Spleen (tissue), 11 donors: ENCODE data around the gene DERL2. TPM values are rescaled to one million over a fixed set of nuclear protein-coding genes. Genes with fewer than 3 reads are reported as not detected.
"Not testable (repeated sequence)": the region's sequence is repeated elsewhere in the genome, so short reads cannot be mapped to it uniquely, and the experiment has no call there.

Experiments used
- DNase-seq: peaks from one replicate; pipeline ENCODE4 v3.0.0-alpha.2; 2020
- H3K27ac ChIP-seq, 8 donors: fragments of 200-600 bp; sonication (generic) in 7 of 8; 1 replicate in 4 of 8; 2 replicates in 4 of 8; pipeline versions ENCODE4 v1.5.0 to v1.8.0; 2016 to 2021; ENCODE audit warnings: inconsistent platforms in 4 of 8, mild to moderate bottlenecking in 4 of 8, moderate library complexity in 1 of 8
- H3K27me3 ChIP-seq, 7 donors: fragments of 200-600 bp; sonication (generic) in 6 of 7; replicated peaks in 1 of 7; 1 replicate in 4 of 7; 2 replicates in 3 of 7; pipeline versions ENCODE4 v1.5.0 to v1.8.0; 2016 to 2021; ENCODE audit warnings: inconsistent platforms in 3 of 7, mild to moderate bottlenecking in 1 of 7
- H3K36me3 ChIP-seq, 6 donors: fragments of 200-600 bp; sonication (generic) in 5 of 6; 1 replicate in 4 of 6; 2 replicates in 2 of 6; pipeline versions ENCODE4 v1.5.0 to v1.8.0; 2016 to 2021; ENCODE audit warnings: inconsistent platforms in 2 of 6
- H3K4me1 ChIP-seq, 6 donors: fragments of 200-600 bp; sonication (generic) in 5 of 6; 1 replicate in 3 of 6; 2 replicates in 3 of 6; pipeline versions ENCODE4 v1.5.0 to v1.8.0; 2016 to 2021; ENCODE audit warnings: inconsistent platforms in 3 of 6
- H3K4me3 ChIP-seq, 8 donors: fragments of 200-600 bp; sonication (generic) in 7 of 8; 1 replicate in 4 of 8; 2 replicates in 4 of 8; pipeline versions ENCODE4 v1.5.0 to v1.8.0; 2016 to 2021; ENCODE audit warnings: inconsistent platforms in 4 of 8, mild to moderate bottlenecking in 4 of 8, moderate library complexity in 2 of 8
- H3K9me3 ChIP-seq, 8 donors: fragments of 200-600 bp; sonication (generic) in 7 of 8; 1 replicate in 4 of 8; 2 replicates in 4 of 8; pipeline versions ENCODE4 v1.5.0 to v1.8.0; 2016 to 2021; ENCODE audit warnings: inconsistent platforms in 4 of 8
- CTCF ChIP-seq, 11 experiments: fragments of 200-600 bp in 7 of 11; fragments of 450-650 bp in 4 of 11; sonication (generic) in 4 of 11; IDR thresholded peaks in 8 of 11; conservative IDR thresholded peaks in 3 of 11; 1 replicate in 7 of 11; 2 replicates in 4 of 11; pipeline versions ENCODE4 v1.4.0 to v1.8.0; 2016 to 2021; ENCODE audit warnings: antibody characterized with exemption in 11 of 11, inconsistent platforms in 4 of 11, mild to moderate bottlenecking in 1 of 11
- POLR2A ChIP-seq, 3 donors: fragments of 450-650 bp; IDR thresholded peaks; one replicate each; pipeline ENCODE4 v1.5.1; 2017; ENCODE audit warnings: antibody characterized with exemption in 3 of 3, mild to moderate bottlenecking in 1 of 3
- POLR2AphosphoS5 ChIP-seq, 3 donors: sonication (generic); formaldehyde crosslinking; IDR thresholded peaks; one replicate each; pipeline ENCODE4 v1.5.1; 2017; ENCODE audit warnings: antibody characterized with exemption in 3 of 3
- WGBS, 5 donors: extraction: QIAGEN DNeasy Blood & Tissue Kit in 3 of 5; methylation state at CpG; one replicate each; pipeline versions ENCODE4 v1.1.5 to v1.1.7; 2013 to 2018; 5-methylcytosine and 5-hydroxymethylcytosine counted together
- intact Hi-C: fragments of 100-400 bp; cut with DNase I; formaldehyde crosslinking; loops from one replicate; pipeline ENCODE4 v1.15.0; 2023; ENCODE audit warnings: low total_unique reads
- polyA plus RNA-seq, 3 donors: library from polyadenylated mRNA; stranded (reverse); fragments of 200-250 nt; gene quantifications; one replicate each; pipeline ENCODE4 v1.2.1, GENCODE V29; 2013
- total RNA-seq, 7 donors: library from RNA; depleted of rRNA in 3 of 7; stranded (reverse); fragments of >200 nt in 3 of 7; fragmentation: NEBNext Ultra II Directional in 4 of 7; extraction: Animal tissue kit (Norgen Biotek cat#: 25700) in 4 of 7; gene quantifications; one replicate each; pipeline versions ENCODE4 v1.1.0 to v1.2.1, GENCODE V29; 2016 to 2021
- donor health status: healthy with polysubstance abuse.
- donor health status: DM: no; HTN: no; CAD: no; lungs with moderate emphysema.
- donor health status: DM: no; HTN: no; CAD: no.
- donor health status: Bipolar disorder and iron deficiency.
- donor health status: healthy.
- donor health status: DM: no; HTN: no; CAD: no.
- donor health status: DM: yes; HTN: yes; CAD: no.

The DERL2 gene
- total and polyA plus RNA-seq, 10 donors: 37.1 to 67.7 (median 51.5) TPM

GRCh38 chr17:5434984-5435383 is 51.0 kb downstream of the DERL2 start:
- intact Hi-C loops: loop anchor here (10.0 kb wide), 1 partner anchor 180 kb away; no protein-coding TSS in a partner anchor
- TF ChIP-seq POLR2A (IDR thresholded peaks at IDR 0.05) (no peak), POLR2AphosphoS5 (IDR thresholded peaks at IDR 0.05) (no peak), CTCF (IDR thresholded peaks at IDR 0.05 in 8 of 11, conservative IDR thresholded peaks at IDR 0.05 in 3 of 11) (no peak)
- WGBS, 5 donors: 88 to 97% (median 94%) methylated on average over 2 of the region's 2 CpGs

GRCh38 chr17:5431949-5432556 is 53.9 kb downstream of the DERL2 start:
- H3K4me1 ChIP-seq: peaks cover 8 to 23% (median 12%) of the 10 kb centered on the region in 6 donors
- H3K36me3 ChIP-seq: peaks cover 2 to 100% (median 88%) of the 10 kb centered on the region in 6 donors
- intact Hi-C loops: loop anchor here (10.0 kb wide), 1 partner anchor 177 kb away; no protein-coding TSS in a partner anchor
- H3K27ac ChIP-seq: no peak overlapping the region
- no peak for TF ChIP-seq POLR2A (IDR thresholded peaks at IDR 0.05)
- no peak for TF ChIP-seq CTCF (IDR thresholded peaks at IDR 0.05 in 8 of 11, conservative IDR thresholded peaks at IDR 0.05 in 3 of 11)
- no peak for TF ChIP-seq POLR2AphosphoS5 (IDR thresholded peaks at IDR 0.05)
- DNase-seq: no peak
- no peak overlapping the region for H3K4me3 ChIP-seq
- 81 to 91% (median 86%) methylated on average over 3 of the region's 3 CpGs for WGBS, 5 donors
- no peaks in the 10 kb centered on the region for H3K27me3 ChIP-seq
- no peaks in the 10 kb centered on the region for H3K9me3 ChIP-seq

More at GRCh38 chr17:5434984-5435383, 51.0 kb downstream of the DERL2 start:
- Histone ChIP-seq H3K27me3 (no peaks in the 10 kb centered on the region), H3K4me3 (no peak overlapping the region), H3K27ac (peak overlapping the region in 1 of 8 donors; percentile 22), H3K9me3 (no peaks in the 10 kb centered on the region), H3K36me3 (peaks cover 2 to 79% (median 64%) of the 10 kb centered on the region in 6 donors), H3K4me1 (peaks cover 21 to 46% (median 36%) of the 10 kb centered on the region in 6 donors)
- DNase-seq: no peak

GRCh38 chr17:5431234-5431633 is 54.7 kb downstream of the DERL2 start:
- not testable (repeated sequence) for H3K27ac ChIP-seq, H3K4me3 ChIP-seq, H3K9me3 ChIP-seq, H3K27me3 ChIP-seq, DNase-seq
- Histone ChIP-seq H3K36me3 (peaks cover 2 to 100% (median 92%) of the 10 kb centered on the region in 6 donors), H3K4me1 (peaks cover 0 to 14% (median 3%) of the 10 kb centered on the region in 6 donors)
- intact Hi-C loops: loop anchor here (10.0 kb wide), 1 partner anchor 176 kb away; no protein-coding TSS in a partner anchor
- 75 to 91% (median 83%) methylated on average over 5 of the region's 5 CpGs for WGBS, 5 donors

GRCh38 chr17:5430413-5430999 is 55.5 kb downstream of the DERL2 start:
- no peaks in the 10 kb centered on the region for H3K9me3 ChIP-seq
- H3K27ac ChIP-seq: peak overlapping the region in 1 of 8 donors; percentile 8
- no peak overlapping the region for H3K4me3 ChIP-seq
- DNase-seq: no peak
- H3K27me3 ChIP-seq: no peaks in the 10 kb centered on the region
- 86 to 97% (median 94%) methylated on average over 3 of the region's 3 CpGs for WGBS, 5 donors
- intact Hi-C loops: loop anchor here (10.0 kb wide), 1 partner anchor 176 kb away; no protein-coding TSS in a partner anchor
- H3K4me1 ChIP-seq: peaks cover 0 to 9% (median 0%) of the 10 kb centered on the region in 6 donors
- TF ChIP-seq POLR2AphosphoS5 (IDR thresholded peaks at IDR 0.05): no peak
- TF ChIP-seq CTCF (IDR thresholded peaks at IDR 0.05 in 8 of 11, conservative IDR thresholded peaks at IDR 0.05 in 3 of 11): no peak
- no peak for TF ChIP-seq POLR2A (IDR thresholded peaks at IDR 0.05)
- H3K36me3 ChIP-seq: peaks cover 2 to 100% (median 97%) of the 10 kb centered on the region in 6 donors
